CD4-positive, alpha-beta T cell treated with Interleukin-4 for 1 hour (primary cell): ENCODE data around the gene PJA1.

Experiments used
- DNase-seq, 2 donors: peaks; one replicate each; pipeline ENCODE4 v3.0.0-alpha.2; 2020 to 2022

The PJA1 gene

GRCh38 chrX:69140837-69141236, 24.4 kb downstream of the PJA1 start:
- no peak for DNase-seq

GRCh38 chrX:69139516-69139915, 25.7 kb downstream of the PJA1 start:
- DNase-seq, result no peak

GRCh38 chrX:69138512-69138911, 26.7 kb downstream of the PJA1 start:
- no peak for DNase-seq

GRCh38 chrX:69138118-69138390, 27.2 kb downstream of the PJA1 start:
- DNase-seq, result no peak

- DNase-seq, result no peak
Observed at GRCh38 chrX:69137371-69138117, 27.7 kb downstream of the PJA1 start.

GRCh38 chrX:69136546-69137331, 28.5 kb downstream of the PJA1 start:
- DNase-seq, result no peak

- DNase-seq, result no peak
Observed at GRCh38 chrX:69133921-69134542, 31.2 kb downstream of the PJA1 start.

- no peak for DNase-seq
Observed at GRCh38 chrX:69131886-69132285, 33.4 kb downstream of the PJA1 start.

GRCh38 chrX:69130439-69130838, 34.8 kb downstream of the PJA1 start:
- DNase-seq, result no peak

- no peak for DNase-seq
Observed at GRCh38 chrX:69128588-69128987, 36.7 kb downstream of the PJA1 start.

- no peak for DNase-seq
Observed at GRCh38 chrX:69127466-69127865, 37.8 kb downstream of the PJA1 start.

- DNase-seq, result no peak
Observed at GRCh38 chrX:69126642-69127041, 38.6 kb downstream of the PJA1 start.

GRCh38 chrX:69125094-69125493, 40.2 kb downstream of the PJA1 start:
- no peak for DNase-seq

- no peak for DNase-seq
Observed at GRCh38 chrX:69124108-69124507, 41.1 kb downstream of the PJA1 start.

- DNase-seq, result no peak
Observed at GRCh38 chrX:69123481-69123880, 41.8 kb downstream of the PJA1 start.

GRCh38 chrX:69121321-69122000, 43.8 kb downstream of the PJA1 start:
- DNase-seq, result no peak

- DNase-seq, result no peak
Observed at GRCh38 chrX:69120476-69120875, 44.8 kb downstream of the PJA1 start.

GRCh38 chrX:69119122-69119521, 46.1 kb downstream of the PJA1 start:
- DNase-seq, result no peak

- no peak for DNase-seq
Observed at GRCh38 chrX:69117876-69118526, 47.3 kb downstream of the PJA1 start.

- DNase-seq, result no peak
Observed at GRCh38 chrX:69116077-69116476, 49.2 kb downstream of the PJA1 start.

GRCh38 chrX:69113723-69114122, 51.5 kb downstream of the PJA1 start:
- DNase-seq, result no peak
